ENCODE results near the gene GRK4.

Gene GRK4

GRCh38 chr4:2963966-2964471 lies 648 bp downstream of the GRK4 start:
- H3K4me1 ChIP-seq (ENCODE audit: insufficient read depth, low read length, poor library complexity, severe bottlenecking), result peaks cover 11% of the 10 kb centered on the region
- H3F3A ChIP-seq (ENCODE audit: low read depth), result peaks cover 7% of the 10 kb centered on the region; the same call in 1 of the 2 replicates
- H3K79me2 ChIP-seq (ENCODE audit: insufficient read depth, low read length), result peaks cover 49% of the 10 kb centered on the region
- no peaks in the 10 kb centered on the region for H3K9me2 ChIP-seq (replicated peaks; ENCODE audit: low read depth, low read length)
- H3K9ac ChIP-seq (ENCODE audit: low read depth, low read length, poor library complexity, severe bottlenecking), result peak overlapping the region; percentile 77
- no peaks in the 10 kb centered on the region for H3K36me3 ChIP-seq (ENCODE audit: insufficient read depth, low read length)
- peaks cover 24% of the 10 kb centered on the region for H4K20me1 ChIP-seq (ENCODE audit: insufficient read depth, low read length, poor library complexity, severe bottlenecking)
- TF ChIP-seq CTCF (conservative IDR thresholded peaks at IDR 0.05; ENCODE audit: low read length) (no peak), EZH2phosphoT487 (IDR thresholded peaks at IDR 0.05; ENCODE audit: borderline replicate concordance) (no peak)
- peak overlapping the region; percentile 77 for H3K4me3 ChIP-seq (ENCODE audit: low read length, poor library complexity, severe bottlenecking)
- no peaks in the 10 kb centered on the region for H3K27me3 ChIP-seq (ENCODE audit: insufficient read depth, low read length, poor library complexity, severe bottlenecking)
- H3K4me2 ChIP-seq (ENCODE audit: low read depth, low read length, poor library complexity, severe bottlenecking), result peak overlapping the region; percentile 92
- H2AFZ ChIP-seq (ENCODE audit: low read length), result peak overlapping the region; percentile 97
- H3K9me3 ChIP-seq (ENCODE audit: insufficient read depth, low read depth, low read length), result no peaks in the 10 kb centered on the region

DNA sequence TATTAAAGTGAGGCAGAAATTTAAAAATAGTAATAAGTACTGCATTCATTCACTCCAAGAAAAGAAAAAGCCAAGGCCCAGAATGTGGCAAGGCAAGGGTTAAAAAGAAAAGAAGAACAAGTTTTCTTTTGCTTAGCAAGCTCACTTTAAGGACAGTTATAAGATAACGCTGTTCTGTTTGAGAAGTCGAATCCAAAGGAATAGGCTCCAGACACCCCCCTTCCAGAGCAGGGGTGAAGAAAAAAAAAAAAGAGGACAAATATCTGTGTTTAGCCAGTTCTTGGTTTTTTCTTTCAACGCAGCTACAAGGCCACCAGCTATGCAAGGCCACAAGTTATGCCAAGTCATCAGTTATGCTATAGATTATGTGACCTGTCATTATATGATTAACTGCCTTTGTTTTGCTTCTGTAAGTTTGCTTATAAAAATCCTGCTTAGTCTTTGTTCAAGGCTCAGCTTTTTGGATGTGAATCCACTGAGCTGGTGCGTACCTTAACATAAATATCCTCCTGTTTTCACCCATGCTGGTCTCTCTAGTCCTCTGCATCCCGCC lies 1.4 kb downstream of the GRK4 start:
- H4K20me1 ChIP-seq (ENCODE audit: insufficient read depth, low read length, poor library complexity, severe bottlenecking), result peaks cover 22% of the 10 kb centered on the region

GRCh38 chr4:2965262-2965661 lies 1.9 kb downstream of the GRK4 start:
- H3F3A ChIP-seq (ENCODE audit: low read depth), result peaks cover 7% of the 10 kb centered on the region; the same call in 1 of the 2 replicates
- peaks cover 11% of the 10 kb centered on the region for H3K4me1 ChIP-seq (ENCODE audit: insufficient read depth, low read length, poor library complexity, severe bottlenecking)
- no peaks in the 10 kb centered on the region for H3K27me3 ChIP-seq (ENCODE audit: insufficient read depth, low read length, poor library complexity, severe bottlenecking)
- H3K4me3 ChIP-seq (ENCODE audit: low read length, poor library complexity, severe bottlenecking), result no peak overlapping the region
- peaks cover 37% of the 10 kb centered on the region for H3K79me2 ChIP-seq (ENCODE audit: insufficient read depth, low read length)
- no peaks in the 10 kb centered on the region for H3K9me2 ChIP-seq (replicated peaks; ENCODE audit: low read depth, low read length)
- no peaks in the 10 kb centered on the region for H3K36me3 ChIP-seq (ENCODE audit: insufficient read depth, low read length)
- H4K20me1 ChIP-seq (ENCODE audit: insufficient read depth, low read length, poor library complexity, severe bottlenecking), result peaks cover 19% of the 10 kb centered on the region
- no peaks in the 10 kb centered on the region for H3K9me3 ChIP-seq (ENCODE audit: insufficient read depth, low read depth, low read length)
- peak overlapping the region; percentile 92 for H3K4me2 ChIP-seq (ENCODE audit: low read depth, low read length, poor library complexity, severe bottlenecking)
- TF ChIP-seq CTCF (conservative IDR thresholded peaks at IDR 0.05; ENCODE audit: low read length), result no peak
- TF ChIP-seq EZH2phosphoT487 (IDR thresholded peaks at IDR 0.05; ENCODE audit: borderline replicate concordance), result no peak
- peak overlapping the region; percentile 77 for H3K9ac ChIP-seq (ENCODE audit: low read depth, low read length, poor library complexity, severe bottlenecking)
- H2AFZ ChIP-seq (ENCODE audit: low read length), result no peak overlapping the region

More for the DNA sequence above, 1.4 kb downstream of the GRK4 start:
- peaks cover 42% of the 10 kb centered on the region for H3K79me2 ChIP-seq (ENCODE audit: insufficient read depth, low read length)
- H3K9ac ChIP-seq (ENCODE audit: low read depth, low read length, poor library complexity, severe bottlenecking), result peak overlapping the region; percentile 77
- no peaks in the 10 kb centered on the region for H3K36me3 ChIP-seq (ENCODE audit: insufficient read depth, low read length)
- H3K4me3 ChIP-seq (ENCODE audit: low read length, poor library complexity, severe bottlenecking), result peak overlapping the region; percentile 77
- H3K9me2 ChIP-seq (replicated peaks; ENCODE audit: low read depth, low read length), result no peaks in the 10 kb centered on the region
- H3K27me3 ChIP-seq (ENCODE audit: insufficient read depth, low read length, poor library complexity, severe bottlenecking), result no peaks in the 10 kb centered on the region
- peaks cover 11% of the 10 kb centered on the region for H3K4me1 ChIP-seq (ENCODE audit: insufficient read depth, low read length, poor library complexity, severe bottlenecking)
- H2AFZ ChIP-seq (ENCODE audit: low read length), result peak overlapping the region; percentile 97; the same call in 1 of the 2 replicates
- H3K9me3 ChIP-seq (ENCODE audit: insufficient read depth, low read depth, low read length), result no peaks in the 10 kb centered on the region
- H3F3A ChIP-seq (ENCODE audit: low read depth), result peaks cover 7% of the 10 kb centered on the region; the same call in 1 of the 2 replicates
- TF ChIP-seq CTCF (conservative IDR thresholded peaks at IDR 0.05; ENCODE audit: low read length) (no peak), EZH2phosphoT487 (IDR thresholded peaks at IDR 0.05; ENCODE audit: borderline replicate concordance) (no peak)
- peak overlapping the region; percentile 92 for H3K4me2 ChIP-seq (ENCODE audit: low read depth, low read length, poor library complexity, severe bottlenecking)

Measured in Loucy (cell line).